Choroid plexus epithelial cell (primary cell): Measurements from ENCODE around the gene RCAN2.

Experiments used
- DNase-seq: peaks from one replicate; pipeline ENCODE4 v3.0.0-alpha.2; 2010; ENCODE audit warnings: low read depth
- H3K4me3 ChIP-seq: 2 replicates; pipeline ENCODE4 v1.5.1; 2011; ENCODE audit warnings: low read depth, mild to moderate bottlenecking, control low read depth, low read length, moderate library complexity
- TF ChIP-seq, protein P1 (sequence below): conservative IDR thresholded peaks from 2 replicates; pipeline ENCODE4 v1.5.1; 2011; ENCODE audit warnings: low read depth, mild to moderate bottlenecking, control low read depth, inconsistent platforms, low read length, moderate library complexity

The RCAN2 gene

DNA sequence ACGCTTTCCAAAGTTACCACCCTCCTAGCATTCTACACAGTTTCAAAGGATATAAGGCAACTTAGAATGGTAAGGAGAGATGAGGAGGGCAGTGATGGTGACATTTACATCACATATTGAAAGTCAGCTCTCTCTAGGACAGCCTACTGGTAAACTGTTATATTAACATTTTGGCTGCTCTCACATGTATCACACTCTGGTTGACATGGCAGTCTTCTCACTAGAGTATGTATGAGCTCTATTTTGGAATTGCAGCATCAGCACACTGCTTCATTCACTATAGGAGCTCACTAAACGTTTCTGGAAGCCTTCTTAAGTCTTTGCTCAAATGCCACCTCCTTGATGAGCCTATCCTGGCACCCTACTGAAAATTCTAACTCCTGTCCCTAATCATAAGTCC lies 184.8 kb downstream of the RCAN2 start:
- TF ChIP-seq, protein P1, sequence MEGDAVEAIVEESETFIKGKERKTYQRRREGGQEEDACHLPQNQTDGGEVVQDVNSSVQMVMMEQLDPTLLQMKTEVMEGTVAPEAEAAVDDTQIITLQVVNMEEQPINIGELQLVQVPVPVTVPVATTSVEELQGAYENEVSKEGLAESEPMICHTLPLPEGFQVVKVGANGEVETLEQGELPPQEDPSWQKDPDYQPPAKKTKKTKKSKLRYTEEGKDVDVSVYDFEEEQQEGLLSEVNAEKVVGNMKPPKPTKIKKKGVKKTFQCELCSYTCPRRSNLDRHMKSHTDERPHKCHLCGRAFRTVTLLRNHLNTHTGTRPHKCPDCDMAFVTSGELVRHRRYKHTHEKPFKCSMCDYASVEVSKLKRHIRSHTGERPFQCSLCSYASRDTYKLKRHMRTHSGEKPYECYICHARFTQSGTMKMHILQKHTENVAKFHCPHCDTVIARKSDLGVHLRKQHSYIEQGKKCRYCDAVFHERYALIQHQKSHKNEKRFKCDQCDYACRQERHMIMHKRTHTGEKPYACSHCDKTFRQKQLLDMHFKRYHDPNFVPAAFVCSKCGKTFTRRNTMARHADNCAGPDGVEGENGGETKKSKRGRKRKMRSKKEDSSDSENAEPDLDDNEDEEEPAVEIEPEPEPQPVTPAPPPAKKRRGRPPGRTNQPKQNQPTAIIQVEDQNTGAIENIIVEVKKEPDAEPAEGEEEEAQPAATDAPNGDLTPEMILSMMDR, result no peak
- DNase-seq, result no peak
- no peak overlapping the region for H3K4me3 ChIP-seq

GRCh38 chr6:46305833-46306232 lies 185.4 kb downstream of the RCAN2 start:
- TF ChIP-seq, protein P1, result no peak
- no peak for DNase-seq
- no peak overlapping the region for H3K4me3 ChIP-seq

DNA sequence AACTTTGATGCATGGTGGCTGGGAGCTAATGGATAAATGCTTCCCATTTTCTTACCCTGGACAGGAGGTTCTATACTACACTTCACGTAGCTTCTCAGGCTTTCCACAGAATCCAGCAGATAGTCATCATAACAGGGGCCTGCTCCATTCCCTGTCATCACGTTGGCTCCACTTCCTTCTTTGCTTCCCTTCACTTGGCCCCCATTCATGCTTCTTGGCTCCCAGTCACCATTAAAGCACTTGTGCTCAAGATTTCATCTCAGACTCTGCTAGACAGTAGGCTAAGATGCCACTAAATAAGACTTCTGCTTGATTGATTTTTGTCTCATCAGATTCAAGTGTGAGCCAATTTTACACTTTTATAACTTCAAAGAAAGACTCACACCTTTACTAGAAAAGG lies 186.0 kb downstream of the RCAN2 start:
- TF ChIP-seq, protein P1, result no peak

DNA sequence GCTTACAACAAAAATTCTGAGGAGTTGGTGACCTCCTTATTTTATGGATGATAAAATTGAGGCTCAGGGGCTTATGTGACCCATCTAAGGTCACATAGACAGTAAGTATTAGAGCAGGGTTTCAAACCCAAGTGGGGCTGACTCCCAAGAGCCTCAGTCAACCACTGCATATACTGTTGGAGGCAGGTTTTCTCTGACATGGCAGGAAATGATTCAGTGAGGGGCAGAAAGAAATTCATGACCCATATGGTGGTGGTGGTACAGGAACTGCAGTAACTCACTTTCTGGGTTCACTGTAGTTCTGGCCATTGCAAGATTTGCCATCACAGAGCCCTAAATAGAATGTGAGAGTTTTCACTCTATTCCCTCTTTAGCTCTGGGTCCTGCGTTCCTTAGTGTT lies 188.4 kb downstream of the RCAN2 start:
- TF ChIP-seq, protein P1, result no peak
- H3K4me3 ChIP-seq, result no peak overlapping the region
- DNase-seq, result no peak

More for the DNA sequence above, 186.0 kb downstream of the RCAN2 start:
- DNase-seq, result no peak
- no peak overlapping the region for H3K4me3 ChIP-seq

- DNase-seq, result no peak
- H3K4me3 ChIP-seq, result no peak overlapping the region
- TF ChIP-seq, protein P1, result no peak
Observed at GRCh38 chr6:46302176-46302575, 189.1 kb downstream of the RCAN2 start.

DNA sequence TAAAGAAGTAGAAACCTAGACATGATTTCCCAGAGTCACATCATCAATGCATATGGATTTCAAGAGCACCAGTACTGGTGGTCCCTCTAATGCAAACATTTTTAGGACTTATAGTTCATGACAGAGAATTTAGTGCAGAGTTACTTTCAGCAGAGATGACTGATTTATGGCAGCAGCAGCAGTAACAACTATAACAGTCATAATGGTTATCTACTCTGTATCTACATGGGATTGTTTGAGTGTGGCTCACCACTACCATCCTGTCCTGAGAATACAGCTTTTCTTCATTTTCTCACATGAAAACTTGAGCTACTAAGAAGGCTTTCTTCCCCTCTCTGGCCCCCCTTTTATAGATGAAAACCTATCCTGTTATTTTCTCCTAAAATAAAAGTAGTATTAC lies 192.0 kb downstream of the RCAN2 start:
- TF ChIP-seq, protein P1, result no peak
- no peak for DNase-seq
- H3K4me3 ChIP-seq, result no peak overlapping the region

DNA sequence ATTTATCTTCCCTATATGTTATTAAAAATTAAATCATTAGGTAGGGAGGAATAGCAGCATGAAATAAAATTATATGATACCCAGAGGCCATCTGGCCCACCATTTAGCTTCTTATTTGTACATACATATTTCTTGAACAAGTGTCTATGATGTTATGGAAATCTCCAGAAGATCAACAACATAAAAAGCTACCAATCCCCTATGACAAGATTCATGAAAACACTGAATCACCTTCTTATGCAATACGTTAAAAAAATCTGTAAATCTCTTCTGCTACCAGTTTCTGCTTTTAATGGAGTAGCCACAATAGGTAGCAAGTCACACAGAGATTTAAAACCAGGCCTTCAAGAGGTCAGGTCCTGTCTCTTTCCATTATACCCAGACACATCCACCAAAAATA lies 194.7 kb downstream of the RCAN2 start:
- H3K4me3 ChIP-seq, result no peak overlapping the region
- DNase-seq, result peak; percentile 23
- TF ChIP-seq, protein P1, result no peak
